OCI-LY1 (cell line): ENCODE measurements around the gene CRMP1.
"Not testable (repeated sequence)": the region's sequence is repeated elsewhere in the genome, so short reads cannot be mapped to it uniquely, and the experiment has no call there.

Experiments used
- H2AFZ ChIP-seq: fragments of 200-600 bp; sonication (generic), shearing (Covaris generic); 2 replicates; pipeline ENCODE4 v1.6.0; 2014; ENCODE audit warnings: antibody characterized with exemption, mild to moderate bottlenecking, low read length
- H3F3A ChIP-seq: fragments of 200-600 bp; sonication (generic), shearing (Covaris generic); 2 replicates; pipeline ENCODE4 v1.6.0; 2014; ENCODE audit warnings: mild to moderate bottlenecking, antibody characterized with exemption, low read length, moderate library complexity; ENCODE audit not compliant: insufficient read depth
- H3K27ac ChIP-seq: fragments of 200-600 bp; sonication (generic); 2 replicates; pipeline ENCODE4 v1.5.1; 2014; ENCODE audit warnings: low read length, mixed run types, mild to moderate bottlenecking, low read depth; ENCODE audit not compliant: poor library complexity, severe bottlenecking
- H3K27me3 ChIP-seq: fragments of 200-600 bp; sonication (generic); 2 replicates; pipeline ENCODE4 v1.6.0; 2014; ENCODE audit warnings: antibody characterized with exemption, mild to moderate bottlenecking, low read length, moderate library complexity; ENCODE audit not compliant: insufficient read depth
- H3K36me3 ChIP-seq: fragments of 200-600 bp; sonication (generic); 2 replicates; pipeline ENCODE4 v1.6.1; 2014; ENCODE audit warnings: mild to moderate bottlenecking, antibody characterized with exemption, low read length, moderate library complexity, mixed read lengths; ENCODE audit not compliant: insufficient read depth
- H3K4me1 ChIP-seq: fragments of 200-600 bp; sonication (generic); 2 replicates; pipeline ENCODE4 v1.5.1; 2014; ENCODE audit warnings: mild to moderate bottlenecking, low read length, moderate library complexity; ENCODE audit not compliant: insufficient read depth, severe bottlenecking
- H3K4me2 ChIP-seq: fragments of 200-600 bp; sonication (generic), shearing (Covaris generic); 2 replicates; pipeline ENCODE4 v1.6.1; 2014; ENCODE audit warnings: low read length
- H3K4me3 ChIP-seq: fragments of 200-600 bp; sonication (generic); 2 replicates; pipeline ENCODE4 v1.5.1; 2014; ENCODE audit warnings: low read length, low read depth, mild to moderate bottlenecking, mixed read lengths; ENCODE audit not compliant: poor library complexity, severe bottlenecking
- H3K79me2 ChIP-seq: fragments of 200-600 bp; shearing (Covaris generic); 2 replicates; pipeline ENCODE4 v1.6.1; 2016; ENCODE audit warnings: mixed run types, low read length, mixed read lengths; ENCODE audit not compliant: insufficient read depth
- H3K9ac ChIP-seq: fragments of 200-600 bp; sonication (generic), shearing (Covaris generic); 2 replicates; pipeline ENCODE4 v1.6.1; 2014; ENCODE audit warnings: mild to moderate bottlenecking, low read length, mixed read lengths
- H3K9me2 ChIP-seq: fragments of 200-600 bp; sonication (generic), shearing (Covaris generic); 2 replicates; pipeline ENCODE4 v1.6.1; 2014; ENCODE audit warnings: low read depth, mild to moderate bottlenecking, low read length, mixed read lengths
- H3K9me3 ChIP-seq: fragments of 200-600 bp; shearing (Covaris generic); 2 replicates; pipeline ENCODE4 v1.6.1; 2014; ENCODE audit warnings: low read length, mixed read lengths
- H4K20me1 ChIP-seq: fragments of 200-600 bp; sonication (generic), shearing (Covaris generic); 2 replicates; pipeline ENCODE4 v1.6.0; 2016; ENCODE audit warnings: mild to moderate bottlenecking, low read length; ENCODE audit not compliant: insufficient read depth
- CTCF ChIP-seq: fragments of 200-600 bp; sonication (generic), shearing (Covaris generic); IDR thresholded peaks from 2 replicates; pipeline ENCODE4 v1.5.1; 2017; ENCODE audit warnings: mild to moderate bottlenecking, antibody characterized with exemption, low read length, moderate library complexity, mixed read lengths
- EZH2 ChIP-seq: fragments of 200-600 bp; sonication (generic), shearing (Covaris generic); IDR thresholded peaks from 2 replicates; pipeline ENCODE4 v1.8.0; 2017; ENCODE audit warnings: borderline replicate concordance, mixed run types, mild to moderate bottlenecking, antibody characterized with exemption, low read length, moderate library complexity, mixed read lengths

Gene CRMP1

GRCh38 chr4:5812506-5813229 is 80.2 kb downstream of the CRMP1 start:
- Histone ChIP-seq H2AFZ (no peak overlapping the region), H3K4me2 (no peak overlapping the region), H3K79me2 (no peaks in the 10 kb centered on the region), H3K4me1 (no peaks in the 10 kb centered on the region), H3K9me2 (no peaks in the 10 kb centered on the region), H3K27ac (no peak overlapping the region), H3K4me3 (no peak overlapping the region), H3K9me3 (no peaks in the 10 kb centered on the region), H4K20me1 (no peaks in the 10 kb centered on the region), H3K36me3 (peaks cover 6% of the 10 kb centered on the region; the same call in 1 of the 2 replicates), H3K9ac (no peak overlapping the region), H3K27me3 (no peaks in the 10 kb centered on the region), H3F3A (no peaks in the 10 kb centered on the region)
- TF ChIP-seq EZH2 = no peak
- TF ChIP-seq CTCF = peak; percentile 56

GRCh38 chr4:5812057-5812456 is 80.8 kb downstream of the CRMP1 start:
- H4K20me1 ChIP-seq, H3K4me1 ChIP-seq, H3K4me3 ChIP-seq, H3F3A ChIP-seq, H3K27ac ChIP-seq, H3K9ac ChIP-seq, H3K79me2 ChIP-seq, H3K4me2 ChIP-seq, H3K9me2 ChIP-seq, H3K27me3 ChIP-seq, H3K9me3 ChIP-seq, H2AFZ ChIP-seq, H3K36me3 ChIP-seq: not testable (repeated sequence)

GRCh38 chr4:5810770-5811430 is 82.0 kb downstream of the CRMP1 start:
- H3F3A ChIP-seq = no peaks in the 10 kb centered on the region
- H3K79me2 ChIP-seq = no peaks in the 10 kb centered on the region
- no peaks in the 10 kb centered on the region for H3K4me1 ChIP-seq
- TF ChIP-seq EZH2 (no peak), CTCF (no peak)
- no peak overlapping the region for H3K4me2 ChIP-seq
- no peaks in the 10 kb centered on the region for H3K27me3 ChIP-seq
- no peaks in the 10 kb centered on the region for H3K9me2 ChIP-seq
- H3K27ac ChIP-seq = no peak overlapping the region
- H2AFZ ChIP-seq = no peak overlapping the region
- H4K20me1 ChIP-seq = no peaks in the 10 kb centered on the region
- H3K4me3 ChIP-seq = no peak overlapping the region
- H3K9ac ChIP-seq = no peak overlapping the region
- peaks cover 6% of the 10 kb centered on the region; the same call in 1 of the 2 replicates for H3K36me3 ChIP-seq
- no peaks in the 10 kb centered on the region for H3K9me3 ChIP-seq
